Right ventricle myocardium inferior (tissue), 1 donor: ENCODE results near the gene C14orf132. TPM values are rescaled to one million over a fixed set of nuclear protein-coding genes. Genes with fewer than 3 reads are reported as not detected.

ENCODE experiments used
- ATAC-seq: fragments of 200-7000 bp; cut with Tn5 transposase; one replicate; pipeline ENCODE4 v1.9.1; 2020; ENCODE audit warnings: mild to moderate bottlenecking, moderate library complexity
- DNase-seq: peaks from one replicate; pipeline ENCODE4 v3.0.0; 2021; ENCODE audit errors: missing footprints
- intact Hi-C: fragments of 100-400 bp; cut with DNase I; formaldehyde crosslinking; loops from one replicate; pipeline ENCODE4 v1.11.0; 2022
- total RNA-seq: library from RNA; stranded (reverse); fragmentation: NEBNext Ultra II Directional; extraction: Animal tissue kit (Norgen Biotek cat#: 25700); gene quantifications from one replicate; pipeline ENCODE4 v1.2.1, GENCODE V29; 2021
- donor health status: DM: no; HTN: yes; CAD: no; lungs with severe emphysema.

The C14orf132 gene
- total RNA-seq, 1 donor from 2014 or later = 1.5 TPM

GRCh38 chr14:96126783-96127271 lies 87.7 kb downstream of the C14orf132 start:
- no peak for DNase-seq
- intact Hi-C loops = no loop called here
- no peak for ATAC-seq

GRCh38 chr14:96129128-96129736 lies 90.1 kb downstream of the C14orf132 start:
- DNase-seq (no peak), ATAC-seq (no peak)
- intact Hi-C loops = no loop called here

- ATAC-seq = no peak
- intact Hi-C loops = no loop called here
- no peak for DNase-seq
Measured at GRCh38 chr14:96130391-96130790, 91.2 kb downstream of the C14orf132 start.

- DNase-seq = no peak
- intact Hi-C loops = no loop called here
- ATAC-seq = no peak
Measured at GRCh38 chr14:96130854-96131253, 91.7 kb downstream of the C14orf132 start.

GRCh38 chr14:96131836-96132235 lies 92.7 kb downstream of the C14orf132 start:
- intact Hi-C loops = no loop called here
- no peak for ATAC-seq
- DNase-seq = no peak

- intact Hi-C loops = no loop called here
- ATAC-seq (no peak), DNase-seq (no peak)
Measured at GRCh38 chr14:96134508-96134907, 95.3 kb downstream of the C14orf132 start.

GRCh38 chr14:96135285-96135684 lies 96.1 kb downstream of the C14orf132 start:
- intact Hi-C loops = no loop called here
- ATAC-seq (no peak), DNase-seq (no peak)

GRCh38 chr14:96136371-96137005 lies 97.3 kb downstream of the C14orf132 start:
- intact Hi-C loops = no loop called here
- no peak for DNase-seq
- ATAC-seq = no peak

- no peak for ATAC-seq
- DNase-seq = no peak
- intact Hi-C loops = no loop called here
Measured at GRCh38 chr14:96138241-96138640, 99.1 kb downstream of the C14orf132 start.

- DNase-seq (no peak), ATAC-seq (no peak)
- intact Hi-C loops = no loop called here
Measured at GRCh38 chr14:96139169-96139568, 100.0 kb downstream of the C14orf132 start.

GRCh38 chr14:96139879-96140278 lies 100.7 kb downstream of the C14orf132 start:
- ATAC-seq (no peak), DNase-seq (no peak)
- intact Hi-C loops = no loop called here

- DNase-seq (no peak), ATAC-seq (no peak)
- intact Hi-C loops = no loop called here
Measured at GRCh38 chr14:96140952-96141351, 101.8 kb downstream of the C14orf132 start.

Other genes starting within 250 kb of the C14orf132 start
- gene TUNAR, start 162.5 kb upstream of the C14orf132 start, total RNA-seq = not detected
- gene BDKRB2, start 165.5 kb downstream of the C14orf132 start, total RNA-seq = 0.76 TPM
- gene BDKRB1, start 216.8 kb downstream of the C14orf132 start, total RNA-seq = not detected